GM19324 (cell line): Measurements from ENCODE around the gene LRRC27.
A peak's percentile ranks its signal among the peaks of the same experiment; 100 is the strongest.

Source experiments
- ATAC-seq: cut with Tn5 transposase; IDR thresholded peaks from one replicate; pipeline ENCODE4 v1.9.1; 2021; ENCODE audit warnings: mild to moderate bottlenecking, moderate library complexity; ENCODE audit not compliant: unreplicated experiment, low FRiP score

Gene LRRC27

DNA sequence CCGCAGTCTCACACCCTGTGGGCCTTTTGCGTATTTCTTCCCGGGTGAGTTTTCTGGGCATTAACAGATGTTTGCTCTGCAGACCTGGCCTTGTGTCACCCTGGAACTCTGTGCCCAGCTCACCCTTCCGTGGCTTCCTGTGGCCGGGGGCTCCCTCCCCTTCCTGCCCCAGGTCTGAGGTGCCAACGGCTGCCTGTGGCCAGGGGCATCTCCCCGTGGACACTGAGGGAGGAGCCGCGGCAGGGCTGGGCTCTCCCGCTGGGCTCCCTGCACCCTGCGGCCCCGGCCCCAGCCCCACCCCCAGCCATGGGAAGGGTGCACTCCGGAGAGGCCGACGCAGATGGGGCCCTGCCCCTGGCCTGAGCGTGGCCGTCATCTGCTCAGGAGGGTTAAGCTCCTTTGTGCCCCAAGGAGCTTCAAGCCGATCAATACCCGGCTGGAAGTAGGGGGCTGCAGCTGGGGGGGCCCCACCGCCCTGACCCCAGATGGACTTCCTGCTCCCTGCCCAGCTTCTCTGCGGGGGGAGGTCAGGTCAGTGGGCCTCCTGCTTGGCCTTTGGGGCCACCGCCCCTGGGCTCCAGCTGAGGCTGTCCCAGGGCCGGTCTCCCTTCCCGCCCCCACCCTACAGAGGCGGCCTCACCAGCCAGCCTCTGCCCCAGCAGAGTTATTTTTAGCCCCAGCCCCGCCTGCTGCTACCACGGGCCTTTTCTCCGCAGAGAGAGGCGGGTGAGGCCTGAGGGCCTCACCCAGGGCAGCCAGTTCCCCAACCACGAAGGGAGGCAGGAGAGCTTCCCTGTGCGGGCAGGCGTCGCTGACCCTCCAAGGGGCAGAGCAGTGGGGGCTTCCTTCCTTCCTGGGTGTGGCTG is 89.2 kb downstream of the LRRC27 start:
- ATAC-seq: peak; percentile 44

DNA sequence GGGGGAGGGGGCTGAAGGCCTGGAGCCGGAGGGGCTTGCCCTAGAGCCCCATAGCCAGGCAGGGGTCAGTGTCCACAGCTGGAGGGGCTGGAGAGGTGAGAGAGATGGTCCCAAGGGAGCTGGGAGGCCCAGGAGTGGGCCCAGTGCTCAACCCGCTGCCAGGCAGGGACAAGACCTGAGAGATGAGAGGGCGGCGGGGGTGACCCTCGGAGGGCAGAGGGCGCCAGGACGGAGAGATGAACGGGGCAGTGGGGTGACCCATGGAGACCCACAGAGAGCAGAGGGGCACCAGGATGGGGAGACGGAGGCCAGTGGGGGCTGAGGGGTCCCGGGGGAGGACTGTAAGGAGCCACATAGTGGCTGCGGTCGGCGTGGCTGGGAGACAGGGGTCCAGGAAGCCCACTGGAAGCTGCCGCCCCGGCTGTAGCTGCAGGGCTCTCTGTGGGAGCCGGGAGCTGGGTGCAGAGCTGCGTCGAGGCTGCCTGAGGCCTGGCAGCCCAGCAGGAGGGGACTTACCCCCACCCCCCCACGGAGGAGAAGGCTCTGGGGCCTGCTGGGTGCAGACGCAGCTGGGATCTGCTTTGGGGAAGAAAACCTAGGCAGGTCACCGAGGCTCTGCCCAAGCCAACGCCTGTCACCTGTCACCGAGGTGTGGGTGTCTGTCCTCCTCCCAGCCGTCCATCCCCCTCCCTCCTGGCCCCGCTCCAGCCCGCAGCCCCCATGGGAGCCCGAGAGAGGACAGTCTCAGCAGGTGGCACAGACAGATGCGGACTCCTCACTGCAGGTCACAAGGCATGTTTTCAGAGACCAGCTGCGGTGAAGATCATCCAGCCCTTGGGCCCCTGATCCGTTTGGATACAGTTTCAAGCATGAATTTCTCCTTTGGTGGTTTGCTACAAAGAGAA is 90.1 kb downstream of the LRRC27 start:
- peak; percentile 43 for ATAC-seq

DNA sequence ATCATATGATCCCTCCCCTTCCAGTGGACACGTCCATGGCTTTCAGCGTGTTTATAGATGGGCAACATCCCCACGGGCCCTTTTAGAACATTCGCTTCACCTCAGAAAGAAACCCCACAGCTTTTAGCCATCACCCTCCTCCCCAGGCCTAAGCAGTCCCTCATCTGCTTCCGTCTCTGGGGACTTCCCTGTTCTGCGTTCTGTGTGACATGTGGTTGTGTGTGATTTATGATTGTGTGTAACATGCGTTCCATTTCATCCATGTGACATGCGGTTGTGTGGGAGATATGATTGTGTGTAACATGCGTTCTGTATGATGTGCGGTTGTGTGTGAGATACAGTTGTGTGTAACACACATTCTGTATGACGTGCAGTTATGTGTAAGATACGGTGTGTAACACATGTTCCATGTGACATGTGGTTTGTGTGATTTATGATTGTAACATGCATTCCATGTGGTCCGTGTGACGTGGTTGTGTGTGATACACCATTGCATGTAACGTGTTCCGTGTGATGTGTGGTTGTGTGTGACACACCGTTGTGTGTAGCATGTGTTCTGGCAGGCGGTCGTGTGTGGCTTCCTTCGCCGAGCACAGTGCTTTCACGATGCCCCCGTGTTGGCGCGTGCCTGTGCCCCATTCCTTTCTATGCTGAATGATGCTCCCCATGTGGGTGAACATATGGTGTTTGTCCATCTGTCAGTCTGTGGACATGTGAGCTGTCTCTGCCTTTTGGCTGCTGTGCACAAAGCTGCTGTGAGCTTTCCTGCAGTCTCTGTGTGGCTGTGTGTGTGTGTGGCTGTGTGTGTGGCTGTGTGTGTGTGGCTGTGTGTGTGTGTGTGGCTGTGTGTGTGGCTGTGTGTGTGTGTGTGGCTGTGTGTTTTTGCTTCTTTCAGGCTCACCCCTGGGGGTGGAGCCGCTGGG is 91.2 kb downstream of the LRRC27 start:
- no peak for ATAC-seq

DNA sequence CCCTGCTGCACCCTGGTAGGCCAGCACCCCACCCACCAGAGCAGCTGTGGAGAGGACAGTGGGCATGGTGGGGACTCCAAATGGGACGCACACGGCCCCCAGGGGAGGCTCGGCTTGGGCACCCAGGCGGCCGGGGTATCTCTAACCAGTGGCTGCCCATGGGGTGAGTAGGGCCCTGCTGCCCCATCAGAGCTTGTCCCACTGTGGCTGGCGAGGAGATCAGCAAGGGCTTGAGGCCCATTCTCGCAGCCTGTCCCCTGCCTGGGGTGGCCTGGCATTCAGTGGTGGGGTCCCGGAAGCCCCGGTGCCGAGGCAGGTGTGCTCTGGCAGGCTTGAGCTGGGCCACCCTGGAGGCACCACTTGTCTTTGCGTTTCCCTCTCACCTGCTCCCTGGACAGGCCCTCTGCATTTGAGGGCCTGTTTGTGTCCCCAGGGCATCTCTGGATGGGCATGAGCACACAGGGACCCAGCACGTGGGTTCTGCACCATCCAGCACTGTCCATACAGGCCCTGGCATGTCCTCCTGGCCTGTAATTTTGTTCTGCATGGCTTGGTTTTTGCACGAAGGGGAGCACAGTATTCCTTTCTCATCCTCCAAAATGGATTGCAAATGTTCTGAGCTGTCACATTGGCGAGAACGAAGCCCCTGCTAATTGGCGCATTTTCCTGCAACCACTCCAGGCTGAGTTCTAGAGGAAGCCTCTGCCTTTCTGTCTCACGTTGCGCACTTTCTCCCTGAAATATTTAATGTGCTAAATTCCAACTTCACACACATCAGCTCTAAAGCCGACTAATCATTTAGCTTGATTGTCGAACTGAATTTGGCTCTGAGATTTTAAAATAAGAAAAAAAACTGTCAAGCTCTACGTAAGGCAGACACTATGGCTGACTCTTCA is 92.2 kb downstream of the LRRC27 start:
- no peak for ATAC-seq

DNA sequence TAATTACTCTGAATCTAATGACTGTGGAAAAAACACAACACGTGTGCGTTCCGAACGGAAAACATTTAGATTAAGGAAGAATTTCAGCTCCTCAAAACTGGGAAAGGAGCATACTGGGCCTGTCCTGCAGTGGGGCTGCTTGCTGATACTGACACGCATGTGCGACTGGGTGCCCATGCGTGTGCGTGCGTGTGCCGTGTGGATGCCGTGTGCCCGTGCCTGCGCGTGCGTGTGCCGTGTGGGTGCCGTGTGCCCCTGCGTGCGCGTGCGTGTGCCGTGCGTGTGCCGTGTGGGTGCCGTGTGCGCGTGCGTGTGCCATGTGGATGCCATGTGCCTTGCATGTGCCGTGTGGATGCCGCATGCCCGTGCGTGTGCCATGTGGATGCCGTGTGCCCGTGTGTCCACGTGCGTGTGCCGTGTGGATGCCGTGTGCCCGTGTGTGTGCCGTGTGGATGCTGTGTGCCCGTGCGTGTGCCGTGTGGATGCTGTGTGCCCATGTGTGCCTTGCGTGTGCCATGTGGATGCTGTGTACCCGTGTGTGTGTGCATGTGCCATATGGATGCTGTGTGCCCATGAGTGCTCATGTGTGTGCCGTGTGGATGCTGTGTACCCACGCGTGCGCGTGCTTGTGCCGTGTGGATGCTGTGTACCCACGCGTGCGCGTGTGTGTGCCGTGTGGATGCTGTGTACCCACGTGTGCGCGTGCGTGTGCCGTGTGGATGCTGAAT is 93.2 kb downstream of the LRRC27 start:
- no peak for ATAC-seq

DNA sequence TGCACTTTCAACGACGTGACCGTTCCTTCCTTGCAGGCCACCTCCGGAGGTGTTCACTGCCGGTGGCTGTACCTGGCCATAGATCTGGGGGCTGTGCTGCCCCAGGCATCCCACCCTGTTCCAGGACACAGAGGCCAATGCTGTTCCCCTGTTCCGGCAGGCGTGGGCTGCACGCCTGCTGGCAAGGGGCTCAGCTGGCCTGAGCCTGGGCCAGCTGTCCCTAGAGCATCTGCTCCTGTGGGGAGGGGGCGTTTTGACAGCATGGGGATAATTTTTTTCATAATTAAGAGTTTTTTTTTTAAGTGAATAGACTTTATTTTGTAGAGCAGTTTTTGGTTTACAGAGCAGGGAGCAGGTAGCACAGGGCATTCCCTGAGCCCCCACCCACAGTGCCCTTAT is 93.8 kb downstream of the LRRC27 start:
- ATAC-seq: no peak

DNA sequence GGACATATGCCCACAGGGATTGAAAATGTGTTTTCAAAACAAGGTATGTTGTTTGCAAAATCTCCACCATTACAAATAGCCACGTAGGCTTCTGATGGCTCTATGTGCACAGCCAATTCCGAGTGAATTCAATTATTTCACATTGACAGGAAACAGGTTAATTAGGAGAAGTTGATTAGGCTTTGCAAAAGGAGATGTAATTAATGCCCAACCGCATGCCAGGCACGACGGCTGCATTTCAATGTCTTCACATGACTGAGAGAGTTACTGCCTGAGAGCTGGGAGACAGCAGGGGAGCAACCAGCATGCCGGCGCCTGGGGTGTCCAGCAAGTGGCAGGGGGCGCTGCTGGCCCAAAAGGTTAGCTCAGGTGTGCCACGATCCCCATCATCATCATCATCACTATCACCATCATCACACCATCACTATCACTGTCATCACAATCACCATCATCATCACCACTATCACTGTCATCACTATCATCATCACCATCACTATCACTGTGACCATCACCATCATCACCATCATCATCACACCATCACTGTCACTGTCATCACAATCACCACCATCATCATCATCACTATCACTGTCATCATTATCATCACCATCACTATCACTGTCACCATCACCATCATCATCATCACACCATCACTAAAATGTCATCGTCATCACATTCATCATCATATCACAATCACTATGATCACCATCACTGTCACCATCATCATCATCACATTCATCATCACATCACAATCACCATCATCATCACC is 95.2 kb downstream of the LRRC27 start:
- ATAC-seq: no peak

DNA sequence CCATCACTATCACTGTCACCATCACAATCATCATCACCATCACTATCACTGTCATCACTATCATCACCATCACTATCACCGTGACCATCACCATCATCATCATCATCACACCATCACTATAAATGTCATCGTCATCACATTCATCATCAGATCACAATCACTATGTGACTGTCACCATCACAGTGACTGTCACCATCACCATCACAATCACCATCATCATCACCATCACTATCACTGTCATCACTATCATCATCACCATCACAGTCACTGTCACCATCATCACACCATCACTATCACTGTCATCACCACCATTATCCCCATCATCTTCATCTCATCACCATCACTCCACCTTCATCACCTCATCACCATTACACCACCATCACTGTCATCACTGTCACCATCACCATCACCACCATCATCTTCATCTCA is 96.0 kb downstream of the LRRC27 start:
- ATAC-seq: no peak

DNA sequence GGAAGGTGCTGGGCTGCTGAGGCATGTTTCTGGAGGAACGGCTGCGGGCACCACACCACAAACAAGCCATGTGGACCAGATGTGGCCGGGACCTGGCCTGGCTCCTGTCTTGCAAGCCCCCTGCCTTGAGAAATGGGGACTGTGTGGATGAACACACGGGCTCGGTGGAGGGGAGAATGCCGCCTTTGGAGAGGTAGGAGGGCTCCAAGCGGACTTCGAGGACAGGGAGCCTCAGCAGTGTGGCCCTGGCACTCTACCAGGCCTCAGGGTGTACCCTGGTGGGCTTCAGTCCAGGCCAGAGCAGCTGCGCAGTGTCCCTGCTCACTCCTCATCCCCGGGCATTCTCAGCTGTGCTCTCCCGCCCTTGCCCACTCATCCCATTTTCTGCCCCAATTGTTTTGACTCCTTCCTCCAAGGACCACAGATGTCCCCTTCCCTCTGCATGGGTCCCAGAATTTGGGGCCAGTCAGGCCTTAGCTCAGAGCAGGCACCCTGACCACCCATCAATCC is 96.5 kb downstream of the LRRC27 start:
- ATAC-seq: no peak
